Measurements from ENCODE around the gene EDEM2. TPM values are rescaled to one million over a fixed set of nuclear protein-coding genes. Genes with fewer than 3 reads are reported as not detected.

The EDEM2 gene
- total and polyA plus RNA-seq, 2 of the 13 experiments (the other 11 are each of a cell fraction or from before 2014, with no cell fraction given): 33.1 to 46.9 TPM

DNA sequence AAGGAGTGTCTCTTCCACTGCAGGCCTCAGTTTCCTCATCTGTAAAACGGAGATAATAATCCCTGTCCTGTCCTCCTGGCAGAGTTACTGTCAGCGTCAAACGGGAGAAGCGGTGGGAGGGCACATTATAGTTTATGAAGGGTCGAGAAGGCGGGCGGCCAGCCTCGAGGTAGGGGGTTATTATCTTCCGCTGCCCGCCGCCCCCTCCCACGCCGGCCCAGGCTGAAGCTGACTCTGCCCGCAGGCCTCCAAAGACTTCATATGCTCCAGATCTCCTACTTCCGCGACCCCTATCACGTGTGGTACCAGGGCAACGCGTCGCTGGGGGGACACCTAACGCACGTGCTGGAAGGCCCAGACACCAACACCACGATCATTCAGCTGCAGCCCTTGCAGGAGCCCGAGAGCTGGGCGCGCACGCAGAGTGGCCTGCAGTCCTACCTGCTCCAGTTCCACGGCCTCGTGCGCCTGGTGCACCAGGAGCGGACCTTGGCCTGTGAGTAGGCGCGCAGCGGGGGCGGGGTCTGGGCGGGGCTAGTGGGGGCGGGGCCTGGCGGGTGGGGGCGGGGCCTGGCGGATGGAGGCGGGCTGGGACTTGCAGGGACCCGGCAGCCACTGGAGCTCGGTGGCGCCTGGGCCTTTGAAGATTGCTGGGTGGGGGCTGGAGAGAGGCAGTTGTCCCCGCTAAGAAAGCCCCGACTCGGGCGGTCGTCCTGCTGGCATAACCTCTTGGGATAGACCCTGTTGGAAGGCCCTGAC is 27.5 kb upstream of the EDEM2 start (continued):
- TF ChIP-seq, protein P1, sequence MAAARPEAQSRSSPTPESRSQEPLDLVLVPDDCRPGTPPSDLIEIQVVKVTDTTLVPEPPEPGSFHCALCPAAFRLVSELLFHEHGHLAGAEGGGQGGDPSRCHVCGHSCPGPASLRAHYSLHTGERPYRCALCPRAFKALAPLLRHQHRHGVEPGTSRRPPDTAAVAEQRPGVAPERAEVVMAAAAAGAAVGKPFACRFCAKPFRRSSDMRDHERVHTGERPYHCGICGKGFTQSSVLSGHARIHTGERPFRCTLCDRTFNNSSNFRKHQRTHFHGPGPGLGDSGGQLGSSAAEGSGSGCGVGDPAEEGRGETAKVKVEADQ (CRISPR knock-in tag; IDR thresholded peaks at IDR 0.05; ENCODE audit: borderline replicate concordance): peak; percentile 82; the same call in 1 of the 2 replicates
- TF ChIP-seq ZNF564 (CRISPR knock-in tag; IDR thresholded peaks at IDR 0.05): peak; percentile 37; the same call in 1 of the 2 replicates
- 0 out of 2 replicates have a peak, but pooled peaks have one; percentile 66 for TF ChIP-seq REXO4 (CRISPR knock-in tag; IDR thresholded peaks at IDR 0.05; ENCODE audit: borderline replicate concordance)
- peak; percentile 86; the same call in 1 of the 2 replicates for TF ChIP-seq MTA1 (CRISPR knock-in tag; IDR thresholded peaks at IDR 0.05; ENCODE audit: borderline replicate concordance)
- peak; percentile 24 to 31; a peak in 2 of 4 replicates for TF ChIP-seq EP300 (IDR thresholded peaks at IDR 0.05; ENCODE audit: low read depth in 2 of 2, low read length in 2 of 2)
- peak; percentile 83 for TF ChIP-seq EP300 (CRISPR knock-in tag; IDR thresholded peaks at IDR 0.05; ENCODE audit: borderline replicate concordance)
- TF ChIP-seq ADNP (CRISPR knock-in tag; IDR thresholded peaks at IDR 0.05): no peak
- TF ChIP-seq ZNF3 (CRISPR knock-in tag; IDR thresholded peaks at IDR 0.05): peak; percentile 67; the same call in 1 of the 2 replicates
- peak; percentile 92 for TF ChIP-seq ZNF788 (CRISPR knock-in tag; IDR thresholded peaks at IDR 0.05; ENCODE audit: borderline replicate concordance)
- 0 out of 2 replicates have a peak, but pooled peaks have one; percentile 68 for TF ChIP-seq ZNF317 (CRISPR knock-in tag; IDR thresholded peaks at IDR 0.05)
- TF ChIP-seq, protein P2, sequence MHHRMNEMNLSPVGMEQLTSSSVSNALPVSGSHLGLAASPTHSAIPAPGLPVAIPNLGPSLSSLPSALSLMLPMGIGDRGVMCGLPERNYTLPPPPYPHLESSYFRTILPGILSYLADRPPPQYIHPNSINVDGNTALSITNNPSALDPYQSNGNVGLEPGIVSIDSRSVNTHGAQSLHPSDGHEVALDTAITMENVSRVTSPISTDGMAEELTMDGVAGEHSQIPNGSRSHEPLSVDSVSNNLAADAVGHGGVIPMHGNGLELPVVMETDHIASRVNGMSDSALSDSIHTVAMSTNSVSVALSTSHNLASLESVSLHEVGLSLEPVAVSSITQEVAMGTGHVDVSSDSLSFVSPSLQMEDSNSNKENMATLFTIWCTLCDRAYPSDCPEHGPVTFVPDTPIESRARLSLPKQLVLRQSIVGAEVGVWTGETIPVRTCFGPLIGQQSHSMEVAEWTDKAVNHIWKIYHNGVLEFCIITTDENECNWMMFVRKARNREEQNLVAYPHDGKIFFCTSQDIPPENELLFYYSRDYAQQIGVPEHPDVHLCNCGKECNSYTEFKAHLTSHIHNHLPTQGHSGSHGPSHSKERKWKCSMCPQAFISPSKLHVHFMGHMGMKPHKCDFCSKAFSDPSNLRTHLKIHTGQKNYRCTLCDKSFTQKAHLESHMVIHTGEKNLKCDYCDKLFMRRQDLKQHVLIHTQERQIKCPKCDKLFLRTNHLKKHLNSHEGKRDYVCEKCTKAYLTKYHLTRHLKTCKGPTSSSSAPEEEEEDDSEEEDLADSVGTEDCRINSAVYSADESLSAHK (CRISPR knock-in tag; IDR thresholded peaks at IDR 0.05; ENCODE audit: borderline replicate concordance): no peak
- peak; percentile 63 for TF ChIP-seq HNRNPK (IDR thresholded peaks at IDR 0.05; ENCODE audit: low read depth, low read length, poor library complexity, severe bottlenecking)
- TF ChIP-seq ZNF543 (CRISPR knock-in tag; IDR thresholded peaks at IDR 0.05): no peak
- no peak for TF ChIP-seq MZF1 (CRISPR knock-in tag; IDR thresholded peaks at IDR 0.05; ENCODE audit: borderline replicate concordance)
- no peak for TF ChIP-seq SNRNP70 (IDR thresholded peaks at IDR 0.05; ENCODE audit: low read depth, low read length)
- no peak for TF ChIP-seq THYN1 (CRISPR knock-in tag; IDR thresholded peaks at IDR 0.05; ENCODE audit: borderline replicate concordance, low read depth)
- TF ChIP-seq, protein P3, sequence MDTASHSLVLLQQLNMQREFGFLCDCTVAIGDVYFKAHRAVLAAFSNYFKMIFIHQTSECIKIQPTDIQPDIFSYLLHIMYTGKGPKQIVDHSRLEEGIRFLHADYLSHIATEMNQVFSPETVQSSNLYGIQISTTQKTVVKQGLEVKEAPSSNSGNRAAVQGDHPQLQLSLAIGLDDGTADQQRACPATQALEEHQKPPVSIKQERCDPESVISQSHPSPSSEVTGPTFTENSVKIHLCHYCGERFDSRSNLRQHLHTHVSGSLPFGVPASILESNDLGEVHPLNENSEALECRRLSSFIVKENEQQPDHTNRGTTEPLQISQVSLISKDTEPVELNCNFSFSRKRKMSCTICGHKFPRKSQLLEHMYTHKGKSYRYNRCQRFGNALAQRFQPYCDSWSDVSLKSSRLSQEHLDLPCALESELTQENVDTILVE (CRISPR knock-in tag; IDR thresholded peaks at IDR 0.05): peak; percentile 63; the same call in 1 of the 2 replicates
- no peak for TF ChIP-seq ATAD3A (CRISPR knock-in tag; IDR thresholded peaks at IDR 0.05)
- TF ChIP-seq ZNF576 (CRISPR knock-in tag; IDR thresholded peaks at IDR 0.05): 0 out of 2 replicates have a peak, but pooled peaks have one; percentile 70
- no peak for TF ChIP-seq ZNF260 (CRISPR knock-in tag; IDR thresholded peaks at IDR 0.05; ENCODE audit: borderline replicate concordance, low read depth)
- TF ChIP-seq NFYC (CRISPR knock-in tag; IDR thresholded peaks at IDR 0.05): peak; percentile 54; the same call in 1 of the 2 replicates
- peak; percentile 83; the same call in 1 of the 2 replicates for TF ChIP-seq ZFP1 (CRISPR knock-in tag; IDR thresholded peaks at IDR 0.05)
- peak; percentile 90 for TF ChIP-seq BRD4 (CRISPR knock-in tag; IDR thresholded peaks at IDR 0.05)

Measured in HepG2 (cell line).